SU-DHL-6 (cell line): Measurements from ENCODE around the gene CPNE5.

Source experiments
- H2AFZ ChIP-seq: fragments of 200-600 bp; sonication (generic); 2 replicates; pipeline ENCODE4 v1.6.1; 2014; ENCODE audit warnings: low read depth, mild to moderate bottlenecking, moderate library complexity, mixed read lengths, antibody characterized with exemption, low read length; ENCODE audit not compliant: severe bottlenecking
- H3F3A ChIP-seq: fragments of 200-600 bp; shearing (Covaris generic); 2 replicates; pipeline ENCODE4 v1.6.0; 2016; ENCODE audit warnings: antibody characterized with exemption, mild to moderate bottlenecking; ENCODE audit not compliant: insufficient read depth
- H3K27ac ChIP-seq: fragments of 200-600 bp; sonication (generic); 2 replicates; pipeline ENCODE4 v1.5.1; 2016; ENCODE audit warnings: low read depth, mild to moderate bottlenecking, low read length, moderate library complexity, mixed read lengths
- H3K27me3 ChIP-seq: fragments of 200-600 bp; sonication (generic), shearing (Covaris generic); 2 replicates; pipeline ENCODE4 v1.6.0; 2014; ENCODE audit warnings: mild to moderate bottlenecking, low read length
- H3K36me3 ChIP-seq: fragments of 200-600 bp; sonication (generic); 2 replicates; pipeline ENCODE4 v1.6.1; 2014; ENCODE audit warnings: mild to moderate bottlenecking, low read length, mixed read lengths
- H3K4me2 ChIP-seq: fragments of 300-600, 200-600 bp; shearing (Covaris generic), sonication (generic); 2 replicates; pipeline ENCODE4 v1.6.0; 2014; ENCODE audit warnings: low read length, low read depth, mild to moderate bottlenecking; ENCODE audit not compliant: poor library complexity, severe bottlenecking
- H3K4me3 ChIP-seq: fragments of 200-600 bp; sonication (generic); 2 replicates; pipeline ENCODE4 v1.5.1; 2014; ENCODE audit warnings: antibody characterized with exemption, low read length, mild to moderate bottlenecking, mixed read lengths; ENCODE audit not compliant: insufficient read depth, poor library complexity, severe bottlenecking
- H3K79me2 ChIP-seq: fragments of 200-600 bp; sonication (generic); 2 replicates; pipeline ENCODE4 v1.6.1; 2014; ENCODE audit warnings: mild to moderate bottlenecking, low read length, moderate library complexity; ENCODE audit not compliant: insufficient read depth
- H3K9ac ChIP-seq: fragments of 200-600 bp; sonication (generic); 2 replicates; pipeline ENCODE4 v1.7.0; 2014; ENCODE audit warnings: mild to moderate bottlenecking, low read length
- H3K9me2 ChIP-seq: fragments of 200-600 bp; sonication (generic); replicated peaks from 2 replicates; pipeline ENCODE4 v1.6.1; 2014; ENCODE audit warnings: low read length; ENCODE audit not compliant: insufficient read depth
- H3K9me3 ChIP-seq: fragments of 200-600 bp; sonication (generic); 2 replicates; pipeline ENCODE4 v1.6.1; 2014; ENCODE audit warnings: low read length, mixed read lengths; ENCODE audit not compliant: insufficient read depth
- H4K20me1 ChIP-seq: fragments of 200-600 bp; sonication (generic); 2 replicates; pipeline ENCODE4 v1.6.1; 2014; ENCODE audit warnings: low read depth, mild to moderate bottlenecking, antibody characterized with exemption, low read length, moderate library complexity, mixed read lengths
- EZH2phosphoT487 ChIP-seq: fragments of 200-600 bp; sonication (generic), shearing (Covaris generic); conservative IDR thresholded peaks from 2 replicates; pipeline ENCODE4 v1.6.1; 2018; ENCODE audit warnings: mild to moderate bottlenecking, antibody characterized with exemption, low read length, moderate library complexity, mixed read lengths
- TF ChIP-seq, protein P1 (sequence below): fragments of 200-600 bp; sonication (generic); IDR thresholded peaks from one replicate; pipeline ENCODE4 v1.5.1; 2017; ENCODE audit warnings: antibody characterized with exemption, mild to moderate bottlenecking, low read length, moderate library complexity; ENCODE audit not compliant: insufficient read depth, poor library complexity, severe bottlenecking

CPNE5 gene

DNA sequence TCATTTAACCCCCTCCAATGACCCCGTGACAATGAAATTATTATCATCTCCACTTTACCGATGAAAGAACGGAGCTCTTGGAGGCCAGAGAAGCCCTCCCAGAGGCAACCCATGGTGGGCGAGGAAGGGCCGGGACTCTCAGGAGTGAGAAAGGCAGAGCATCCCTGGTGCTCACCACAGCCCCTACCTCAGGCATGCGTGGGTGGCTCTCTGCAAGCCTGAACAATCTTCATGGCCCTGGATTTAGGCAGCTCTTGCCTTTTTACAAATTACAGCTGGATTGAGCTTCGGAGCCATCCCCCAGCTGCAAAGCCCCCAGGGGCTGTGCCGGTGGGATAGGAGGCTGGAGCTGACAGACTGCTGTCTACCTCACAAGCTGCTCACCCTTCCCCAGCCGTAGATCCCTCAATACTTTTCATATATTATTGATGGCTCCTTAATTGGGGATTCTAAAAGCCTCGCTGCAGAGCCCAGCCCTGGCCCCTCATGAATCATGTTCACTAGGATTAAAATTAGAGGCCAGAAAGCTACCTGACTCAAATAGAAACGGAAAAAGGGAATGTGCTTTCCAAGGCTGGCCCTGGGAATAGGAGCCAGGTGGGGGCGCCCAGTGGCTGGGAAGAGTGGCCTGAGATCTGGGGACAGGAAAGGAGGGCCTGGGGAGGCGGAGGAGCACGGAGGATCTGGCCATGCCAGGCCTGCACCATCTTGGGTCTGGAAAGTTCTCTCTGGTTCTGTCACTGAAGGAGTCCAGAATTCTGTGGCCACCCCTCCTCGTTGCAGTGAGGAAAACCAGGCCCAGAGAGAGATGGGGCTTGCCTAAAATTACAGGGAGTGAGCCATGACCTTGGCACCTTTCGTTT is 29.1 kb downstream of the CPNE5 start:
- no peaks in the 10 kb centered on the region for H3F3A ChIP-seq
- no peak overlapping the region for H3K9ac ChIP-seq
- no peaks in the 10 kb centered on the region for H3K27me3 ChIP-seq
- no peaks in the 10 kb centered on the region for H4K20me1 ChIP-seq
- no peaks in the 10 kb centered on the region for H3K36me3 ChIP-seq
- no peak for TF ChIP-seq EZH2phosphoT487
- TF ChIP-seq, protein P1, sequence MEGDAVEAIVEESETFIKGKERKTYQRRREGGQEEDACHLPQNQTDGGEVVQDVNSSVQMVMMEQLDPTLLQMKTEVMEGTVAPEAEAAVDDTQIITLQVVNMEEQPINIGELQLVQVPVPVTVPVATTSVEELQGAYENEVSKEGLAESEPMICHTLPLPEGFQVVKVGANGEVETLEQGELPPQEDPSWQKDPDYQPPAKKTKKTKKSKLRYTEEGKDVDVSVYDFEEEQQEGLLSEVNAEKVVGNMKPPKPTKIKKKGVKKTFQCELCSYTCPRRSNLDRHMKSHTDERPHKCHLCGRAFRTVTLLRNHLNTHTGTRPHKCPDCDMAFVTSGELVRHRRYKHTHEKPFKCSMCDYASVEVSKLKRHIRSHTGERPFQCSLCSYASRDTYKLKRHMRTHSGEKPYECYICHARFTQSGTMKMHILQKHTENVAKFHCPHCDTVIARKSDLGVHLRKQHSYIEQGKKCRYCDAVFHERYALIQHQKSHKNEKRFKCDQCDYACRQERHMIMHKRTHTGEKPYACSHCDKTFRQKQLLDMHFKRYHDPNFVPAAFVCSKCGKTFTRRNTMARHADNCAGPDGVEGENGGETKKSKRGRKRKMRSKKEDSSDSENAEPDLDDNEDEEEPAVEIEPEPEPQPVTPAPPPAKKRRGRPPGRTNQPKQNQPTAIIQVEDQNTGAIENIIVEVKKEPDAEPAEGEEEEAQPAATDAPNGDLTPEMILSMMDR: no peak
- no peak overlapping the region for H3K4me3 ChIP-seq
- no peaks in the 10 kb centered on the region for H3K9me3 ChIP-seq
- no peak overlapping the region for H2AFZ ChIP-seq
- no peaks in the 10 kb centered on the region for H3K9me2 ChIP-seq
- H3K4me2 ChIP-seq: no peak overlapping the region
- H3K79me2 ChIP-seq: no peaks in the 10 kb centered on the region
- no peak overlapping the region for H3K27ac ChIP-seq

DNA sequence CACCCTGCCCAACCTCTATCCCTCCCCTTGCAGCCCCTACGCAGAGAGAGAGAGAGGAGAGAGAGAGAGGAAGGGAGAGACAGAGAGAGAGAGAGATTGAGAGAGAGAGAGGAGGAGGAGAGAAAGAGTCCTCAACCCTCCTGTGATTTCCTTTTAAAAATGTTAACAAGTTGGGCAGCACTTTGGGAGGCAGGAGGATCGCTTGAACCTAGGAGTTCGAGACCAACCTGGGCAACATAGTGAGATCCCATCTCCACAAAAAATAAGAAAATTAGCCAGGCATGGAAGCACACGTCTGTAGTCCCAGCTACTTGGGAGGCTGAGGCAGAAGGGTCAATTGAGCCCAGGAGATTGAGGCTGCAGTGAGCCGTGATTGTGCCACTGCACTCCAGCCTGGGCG is 30.1 kb downstream of the CPNE5 start:
- Histone ChIP-seq H3K4me3 (no peak overlapping the region), H3K9ac (no peak overlapping the region), H3K27me3 (no peaks in the 10 kb centered on the region), H3K9me3 (no peaks in the 10 kb centered on the region), H3K27ac (no peak overlapping the region), H3K4me2 (no peak overlapping the region), H3K79me2 (no peaks in the 10 kb centered on the region), H4K20me1 (no peaks in the 10 kb centered on the region), H3K36me3 (no peaks in the 10 kb centered on the region), H3F3A (no peaks in the 10 kb centered on the region), H2AFZ (no peak overlapping the region), H3K9me2 (no peaks in the 10 kb centered on the region)
- TF ChIP-seq, protein P1: no peak
- no peak for TF ChIP-seq EZH2phosphoT487

DNA sequence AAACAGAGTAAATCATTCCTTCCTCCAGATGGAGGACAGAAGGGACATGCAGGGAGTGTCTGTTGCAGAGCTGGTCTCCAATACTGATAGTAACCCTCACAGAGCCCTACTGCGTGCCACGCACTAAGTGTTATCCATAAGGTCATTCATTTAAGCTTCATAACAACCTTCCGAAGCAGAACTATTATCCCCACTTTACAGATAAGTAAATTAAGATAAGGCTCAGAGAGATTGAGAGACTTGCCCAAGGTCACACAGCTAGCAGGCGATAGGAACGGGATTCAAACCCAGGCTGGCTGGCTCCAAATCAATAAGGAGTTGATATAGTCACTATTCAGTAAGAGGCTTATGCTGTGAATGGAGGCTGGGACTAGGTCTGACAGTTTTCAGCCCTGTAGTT is 30.6 kb downstream of the CPNE5 start:
- Histone ChIP-seq H3F3A (no peaks in the 10 kb centered on the region), H3K9ac (no peak overlapping the region), H3K4me2 (no peak overlapping the region), H3K9me3 (no peaks in the 10 kb centered on the region), H3K4me3 (no peak overlapping the region), H3K9me2 (no peaks in the 10 kb centered on the region), H2AFZ (no peak overlapping the region), H3K79me2 (no peaks in the 10 kb centered on the region), H3K36me3 (no peaks in the 10 kb centered on the region), H3K27ac (no peak overlapping the region), H4K20me1 (no peaks in the 10 kb centered on the region), H3K27me3 (no peaks in the 10 kb centered on the region)
- TF ChIP-seq, protein P1: no peak
- TF ChIP-seq EZH2phosphoT487: no peak
